GM19043 (cell line): ENCODE data around the gene WDR45.
A peak's percentile ranks its signal among the peaks of the same experiment; 100 is the strongest.

ENCODE experiments used
- ATAC-seq: cut with Tn5 transposase; IDR thresholded peaks from one replicate; pipeline ENCODE4 v1.9.1; 2021; ENCODE audit warnings: low read depth; ENCODE audit not compliant: unreplicated experiment

Gene WDR45

GRCh38 chrX:49075347-49075746, 4.3 kb downstream of the WDR45 start:
- no peak for ATAC-seq

GRCh38 chrX:49073601-49074575, 5.8 kb downstream of the WDR45 start, which contains the start of gene PRAF2:
PRAF2 (minus strand) TSS chrX:49074002; CDS start chrX:49073987, 15 bp downstream.
- ATAC-seq = peak; percentile 82

- no peak for ATAC-seq
Measured at GRCh38 chrX:49072712-49073095, 7.0 kb downstream of the WDR45 start.

- no peak for ATAC-seq
Measured at GRCh38 chrX:49071877-49072711, 7.6 kb downstream of the WDR45 start.

GRCh38 chrX:49070988-49071387, 8.7 kb downstream of the WDR45 start:
- no peak for ATAC-seq

GRCh38 chrX:49069038-49069437, 10.6 kb downstream of the WDR45 start:
- no peak for ATAC-seq

- ATAC-seq = no peak
Measured at GRCh38 chrX:49067285-49068120, 12.2 kb downstream of the WDR45 start.

GRCh38 chrX:49066690-49067089, 13.0 kb downstream of the WDR45 start:
- ATAC-seq = no peak

- ATAC-seq = no peak
Measured at GRCh38 chrX:49066278-49066677, 13.4 kb downstream of the WDR45 start.

GRCh38 chrX:49064735-49065134, 15.0 kb downstream of the WDR45 start:
- ATAC-seq = no peak

- no peak for ATAC-seq
Measured at GRCh38 chrX:49064303-49064702, 15.4 kb downstream of the WDR45 start.

- ATAC-seq = no peak
Measured at GRCh38 chrX:49063715-49064114, 16.0 kb downstream of the WDR45 start.

- ATAC-seq = no peak
Measured at GRCh38 chrX:49061916-49062315, 17.8 kb downstream of the WDR45 start.

- no peak for ATAC-seq
Measured at GRCh38 chrX:49061490-49061889, 18.2 kb downstream of the WDR45 start.

- ATAC-seq = no peak
Measured at GRCh38 chrX:49060914-49061313, 18.8 kb downstream of the WDR45 start.

GRCh38 chrX:49059681-49060085, 20.0 kb downstream of the WDR45 start:
- ATAC-seq = no peak

GRCh38 chrX:49059201-49059600, 20.5 kb downstream of the WDR45 start:
- no peak for ATAC-seq

GRCh38 chrX:49058794-49059193, 20.9 kb downstream of the WDR45 start, which contains the start of gene CCDC120:
CCDC120 (plus strand) TSS chrX:49058999; CDS start chrX:49062042, 3,043 bp downstream.
- no peak for ATAC-seq

GRCh38 chrX:49054073-49054762, 25.5 kb downstream of the WDR45 start:
- ATAC-seq = no peak
